ENCODE measurements around the gene ATP6V1A. TPM values are rescaled to one million over a fixed set of nuclear protein-coding genes. Genes with fewer than 3 reads are reported as not detected.
A peak's percentile ranks its signal among the peaks of the same experiment; 100 is the strongest.

Gene ATP6V1A
- total and polyA plus RNA-seq, 2 experiments from 2014 or later = 47.9 to 51.1 TPM

- Histone ChIP-seq H3K27me3 (replicated peaks; ENCODE audit: insufficient read depth) (no peaks in the 10 kb centered on the region), H3K9me2 (ENCODE audit: insufficient read depth) (no peaks in the 10 kb centered on the region), H3K36me3 (ENCODE audit: low read depth) (0 out of 2 replicates have a peak, but pooled peaks cover 3% of the 10 kb centered on the region), H3K4me3 (0 out of 2 replicates have a peak overlapping the region, but pooled peaks have one; percentile 3), H3K4me2 (ENCODE audit: unreplicated experiment) (peak overlapping the region; percentile 40), H4K20me1 (ENCODE audit: insufficient read depth) (no peaks in the 10 kb centered on the region), H3K9me3 (ENCODE audit: low read depth) (no peaks in the 10 kb centered on the region), H3K27ac (peak overlapping the region; percentile 92), H3K9ac (peak overlapping the region; percentile 63), H2AFZ (peak overlapping the region; percentile 64), H3K4me1 (ENCODE audit: insufficient read depth) (peaks cover 24% of the 10 kb centered on the region), H3F3A (ENCODE audit: insufficient read depth) (peaks cover 13% of the 10 kb centered on the region; the same call in 1 of the 2 replicates), H3K79me2 (ENCODE audit: insufficient read depth) (0 out of 2 replicates have a peak, but pooled peaks cover 10% of the 10 kb centered on the region)
- TF ChIP-seq EZH2phosphoT487 (IDR thresholded peaks at IDR 0.05; ENCODE audit: insufficient read depth, low read depth) = no peak
- TF ChIP-seq EZH2 (IDR thresholded peaks at IDR 0.05; ENCODE audit: insufficient read depth, poor library complexity, severe bottlenecking) = no peak
- DNase-seq = peak; percentile 18
- WGBS, 2 experiments (ENCODE audit: low coverage in 1 of 2, low lambda C conversion rate in 2 of 2, missing lambda C conversion rate in 2 of 2) = 77 to 84% methylated on average over 4 of the region's 4 CpGs
- in situ Hi-C loops (cut with MboI) = no loop called here
These were observed 37.1 kb downstream of the ATP6V1A start for GRCh38 chr3:113783980-113784379.

GRCh38 chr3:113791381-113791780 lies 44.5 kb downstream of the ATP6V1A start:
- Histone ChIP-seq H3K9me3 (ENCODE audit: low read depth) (no peaks in the 10 kb centered on the region), H3F3A (ENCODE audit: insufficient read depth) (no peaks in the 10 kb centered on the region), H3K4me1 (ENCODE audit: insufficient read depth) (peaks cover 9% of the 10 kb centered on the region; the same call in 1 of the 2 replicates), H4K20me1 (ENCODE audit: insufficient read depth) (no peaks in the 10 kb centered on the region), H3K4me2 (ENCODE audit: unreplicated experiment) (no peak overlapping the region), H3K9me2 (ENCODE audit: insufficient read depth) (no peaks in the 10 kb centered on the region), H3K9ac (no peak overlapping the region), H3K27me3 (replicated peaks; ENCODE audit: insufficient read depth) (no peaks in the 10 kb centered on the region), H3K79me2 (ENCODE audit: insufficient read depth) (no peaks in the 10 kb centered on the region), H3K36me3 (ENCODE audit: low read depth) (peaks cover 25% of the 10 kb centered on the region; the same call in 1 of the 2 replicates), H3K27ac (no peak overlapping the region), H3K4me3 (no peak overlapping the region), H2AFZ (no peak overlapping the region)
- peak; percentile 17 for DNase-seq
- TF ChIP-seq EZH2 (IDR thresholded peaks at IDR 0.05; ENCODE audit: insufficient read depth, poor library complexity, severe bottlenecking) (no peak), EZH2phosphoT487 (IDR thresholded peaks at IDR 0.05; ENCODE audit: insufficient read depth, low read depth) (no peak)
- in situ Hi-C loops (cut with MboI) = no loop called here

GRCh38 chr3:113794526-113794925 lies 47.7 kb downstream of the ATP6V1A start:
- H3K4me1 ChIP-seq (ENCODE audit: insufficient read depth) = no peaks in the 10 kb centered on the region
- no peaks in the 10 kb centered on the region for H3K79me2 ChIP-seq (ENCODE audit: insufficient read depth)
- no peak overlapping the region for H2AFZ ChIP-seq
- in situ Hi-C loops (cut with MboI) = no loop called here
- no peak overlapping the region for H3K27ac ChIP-seq
- no peak for DNase-seq
- TF ChIP-seq EZH2phosphoT487 (IDR thresholded peaks at IDR 0.05; ENCODE audit: insufficient read depth, low read depth) = no peak
- TF ChIP-seq EZH2 (IDR thresholded peaks at IDR 0.05; ENCODE audit: insufficient read depth, poor library complexity, severe bottlenecking) = no peak
- H3K27me3 ChIP-seq (replicated peaks; ENCODE audit: insufficient read depth) = no peaks in the 10 kb centered on the region
- no peak overlapping the region for H3K4me2 ChIP-seq (ENCODE audit: unreplicated experiment)
- H4K20me1 ChIP-seq (ENCODE audit: insufficient read depth) = no peaks in the 10 kb centered on the region
- no peak overlapping the region for H3K9ac ChIP-seq
- H3K36me3 ChIP-seq (ENCODE audit: low read depth) = peaks cover 39% of the 10 kb centered on the region
- H3F3A ChIP-seq (ENCODE audit: insufficient read depth) = no peaks in the 10 kb centered on the region
- H3K9me2 ChIP-seq (ENCODE audit: insufficient read depth) = no peaks in the 10 kb centered on the region
- 87 to 93% methylated on average over 4 of the region's 4 CpGs for WGBS, 2 experiments (ENCODE audit: low coverage in 1 of 2, low lambda C conversion rate in 2 of 2, missing lambda C conversion rate in 2 of 2)
- no peak overlapping the region for H3K4me3 ChIP-seq
- H3K9me3 ChIP-seq (ENCODE audit: low read depth) = no peaks in the 10 kb centered on the region

GRCh38 chr3:113795693-113796092 lies 48.9 kb downstream of the ATP6V1A start:
- in situ Hi-C loops (cut with MboI) = no loop called here
- Histone ChIP-seq H4K20me1 (ENCODE audit: insufficient read depth) (no peaks in the 10 kb centered on the region), H3K9ac (no peak overlapping the region), H3K4me3 (no peak overlapping the region), H3K27ac (no peak overlapping the region), H3K36me3 (ENCODE audit: low read depth) (peaks cover 45% of the 10 kb centered on the region), H3K4me2 (ENCODE audit: unreplicated experiment) (no peak overlapping the region), H3F3A (ENCODE audit: insufficient read depth) (no peaks in the 10 kb centered on the region), H3K27me3 (replicated peaks; ENCODE audit: insufficient read depth) (no peaks in the 10 kb centered on the region), H3K9me2 (ENCODE audit: insufficient read depth) (no peaks in the 10 kb centered on the region), H3K9me3 (ENCODE audit: low read depth) (no peaks in the 10 kb centered on the region), H3K79me2 (ENCODE audit: insufficient read depth) (no peaks in the 10 kb centered on the region), H3K4me1 (ENCODE audit: insufficient read depth) (no peaks in the 10 kb centered on the region), H2AFZ (no peak overlapping the region)
- TF ChIP-seq EZH2 (IDR thresholded peaks at IDR 0.05; ENCODE audit: insufficient read depth, poor library complexity, severe bottlenecking) (no peak), EZH2phosphoT487 (IDR thresholded peaks at IDR 0.05; ENCODE audit: insufficient read depth, low read depth) (no peak)
- no peak for DNase-seq
- WGBS, 2 experiments (ENCODE audit: low coverage in 1 of 2, low lambda C conversion rate in 2 of 2, missing lambda C conversion rate in 2 of 2) = 88 to 91% methylated on average over 4 of the region's 4 CpGs

All from GM23248 (cell line).